ENCODE results near the gene AP1M2.
A peak's percentile ranks its signal among the peaks of the same experiment; 100 is the strongest.

AP1M2 gene

DNA sequence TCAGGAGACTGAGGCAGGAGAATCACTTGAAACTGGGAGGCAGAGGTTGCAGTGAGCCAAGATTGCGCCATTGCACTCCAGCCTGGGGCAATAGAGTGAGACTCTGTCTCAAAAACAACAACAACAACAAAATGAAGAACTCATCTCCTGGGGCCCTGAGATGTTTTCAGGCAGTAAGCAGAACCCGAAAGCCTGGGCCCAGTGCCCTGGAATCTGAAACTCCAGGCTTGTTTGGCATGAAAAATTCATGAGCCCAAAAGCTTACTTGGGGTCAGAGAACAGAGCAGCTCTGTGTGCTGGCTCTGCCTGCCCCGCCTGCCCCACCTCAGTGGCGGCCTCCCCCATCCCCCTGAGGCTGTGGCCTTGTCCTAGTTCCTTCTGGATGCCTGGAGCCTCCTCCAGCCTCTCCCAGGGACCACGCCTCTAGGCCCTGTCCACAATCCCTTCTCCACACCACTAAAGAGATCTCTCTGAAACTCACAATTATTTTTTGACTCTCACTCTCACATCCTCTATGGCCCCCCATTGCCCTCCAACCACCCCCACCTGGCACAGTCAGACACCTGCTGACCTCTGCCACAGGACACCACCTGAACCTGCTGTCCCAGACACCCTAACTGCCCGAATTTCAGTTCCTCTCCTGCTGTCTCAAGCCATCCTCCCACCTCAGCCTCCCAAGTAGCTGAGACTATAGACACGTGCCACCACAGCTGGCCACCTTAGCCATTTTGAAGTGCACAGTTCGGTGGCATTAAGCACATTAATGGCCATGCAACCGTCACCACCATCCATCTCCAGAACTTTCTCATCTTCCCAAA, 6.9 kb upstream of the AP1M2 start:
- TF ChIP-seq, protein P1, sequence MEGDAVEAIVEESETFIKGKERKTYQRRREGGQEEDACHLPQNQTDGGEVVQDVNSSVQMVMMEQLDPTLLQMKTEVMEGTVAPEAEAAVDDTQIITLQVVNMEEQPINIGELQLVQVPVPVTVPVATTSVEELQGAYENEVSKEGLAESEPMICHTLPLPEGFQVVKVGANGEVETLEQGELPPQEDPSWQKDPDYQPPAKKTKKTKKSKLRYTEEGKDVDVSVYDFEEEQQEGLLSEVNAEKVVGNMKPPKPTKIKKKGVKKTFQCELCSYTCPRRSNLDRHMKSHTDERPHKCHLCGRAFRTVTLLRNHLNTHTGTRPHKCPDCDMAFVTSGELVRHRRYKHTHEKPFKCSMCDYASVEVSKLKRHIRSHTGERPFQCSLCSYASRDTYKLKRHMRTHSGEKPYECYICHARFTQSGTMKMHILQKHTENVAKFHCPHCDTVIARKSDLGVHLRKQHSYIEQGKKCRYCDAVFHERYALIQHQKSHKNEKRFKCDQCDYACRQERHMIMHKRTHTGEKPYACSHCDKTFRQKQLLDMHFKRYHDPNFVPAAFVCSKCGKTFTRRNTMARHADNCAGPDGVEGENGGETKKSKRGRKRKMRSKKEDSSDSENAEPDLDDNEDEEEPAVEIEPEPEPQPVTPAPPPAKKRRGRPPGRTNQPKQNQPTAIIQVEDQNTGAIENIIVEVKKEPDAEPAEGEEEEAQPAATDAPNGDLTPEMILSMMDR (IDR thresholded peaks at IDR 0.05; ENCODE audit: extremely low read depth, missing control alignments) = no peak
- DNase-seq (ENCODE audit: low spot score) = no peak

DNA sequence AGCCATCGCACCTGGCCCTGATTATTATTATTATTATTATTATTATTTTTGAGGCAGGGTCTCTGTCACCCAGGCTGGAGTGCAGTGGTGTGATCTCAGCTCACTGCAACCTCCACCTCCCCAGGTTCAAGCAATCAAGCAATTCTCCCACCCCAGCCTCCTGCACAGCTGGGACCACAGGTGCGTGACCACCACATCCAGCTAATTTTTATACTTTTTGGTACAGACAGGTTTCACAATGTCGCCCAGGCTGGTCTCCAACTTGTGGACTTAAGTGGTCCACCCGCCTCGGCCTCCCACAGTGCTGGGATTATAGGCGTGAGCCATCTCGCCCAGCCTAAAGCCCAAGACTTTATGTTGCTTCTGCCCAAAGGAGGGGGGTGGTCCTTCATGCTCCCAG, 6.0 kb upstream of the AP1M2 start:
- TF ChIP-seq, protein P1 (IDR thresholded peaks at IDR 0.05; ENCODE audit: extremely low read depth, missing control alignments) = no peak
- DNase-seq (ENCODE audit: low spot score) = no peak

DNA sequence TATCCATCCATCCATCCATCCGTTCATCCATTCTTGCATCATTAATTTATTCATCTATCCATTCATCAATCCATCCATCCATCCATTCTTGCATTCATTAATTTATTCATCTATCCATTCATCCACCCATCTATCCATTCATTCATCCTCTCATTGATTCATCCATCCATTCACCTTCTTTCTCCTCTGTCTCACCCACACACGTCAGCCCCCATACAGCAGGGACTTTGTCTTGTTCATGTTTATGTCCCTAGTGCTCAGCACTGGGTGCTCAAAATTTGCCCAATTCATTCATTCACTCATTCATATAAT, 683 bp upstream of the AP1M2 start:
- TF ChIP-seq, protein P1 (IDR thresholded peaks at IDR 0.05; ENCODE audit: extremely low read depth, missing control alignments) = no peak
- DNase-seq (ENCODE audit: low spot score) = no peak

DNA sequence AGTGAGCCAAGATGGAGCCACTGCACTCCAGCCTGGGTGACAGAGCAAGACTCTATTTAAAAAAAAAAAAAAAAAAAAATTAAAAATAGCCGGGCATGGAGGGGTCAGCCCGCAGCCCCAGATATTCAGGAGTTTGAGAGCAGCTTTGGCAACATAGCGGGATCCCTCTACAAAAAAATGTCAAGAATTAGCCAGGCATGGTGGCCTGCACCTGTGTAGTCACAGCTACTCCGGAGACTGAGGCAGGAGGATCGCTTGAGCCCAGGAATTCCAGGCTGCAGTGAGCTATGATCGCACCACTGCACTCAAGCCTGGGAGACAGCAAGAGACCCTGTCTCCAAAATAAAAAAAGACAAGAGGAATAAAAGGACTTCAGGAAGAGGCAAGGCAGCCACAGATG, 716 bp downstream of the AP1M2 start:
- TF ChIP-seq, protein P1 (IDR thresholded peaks at IDR 0.05; ENCODE audit: extremely low read depth, missing control alignments) = no peak
- no peak for DNase-seq (ENCODE audit: low spot score)

DNA sequence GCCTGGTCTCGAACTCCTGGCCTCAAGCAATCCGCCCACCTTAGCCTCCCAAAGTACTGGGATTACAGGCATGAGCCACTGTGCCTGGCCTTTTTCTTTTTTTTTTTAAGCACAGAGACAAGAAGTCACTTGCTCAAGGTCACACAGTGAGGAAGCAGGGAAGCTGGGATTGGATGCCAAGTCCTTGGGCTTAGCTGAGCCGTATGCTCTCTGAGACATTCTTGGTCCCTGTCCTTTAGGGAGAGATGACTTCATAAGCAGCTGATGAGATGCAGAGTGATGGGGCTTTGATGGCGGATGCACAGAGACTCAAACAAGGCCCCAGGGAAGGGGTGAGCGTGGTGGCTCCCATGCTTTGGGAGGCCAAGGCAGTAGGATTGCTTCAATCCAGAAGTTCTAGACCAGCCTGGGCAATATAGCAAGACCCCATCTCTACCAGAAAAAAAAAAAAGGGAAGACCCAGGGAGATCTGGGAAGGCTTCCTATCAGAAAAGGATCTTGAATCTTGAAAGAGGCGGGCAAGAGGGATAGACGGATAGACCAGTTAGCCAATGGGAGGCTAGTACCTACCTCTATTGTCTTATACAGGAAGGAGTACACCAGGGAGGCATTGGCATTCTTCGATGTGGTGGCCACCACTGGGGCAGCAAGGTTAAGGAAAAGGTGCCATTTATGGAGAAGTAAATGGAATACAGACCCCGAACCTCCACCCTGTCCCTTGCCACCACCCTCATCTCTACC, 3.9 kb downstream of the AP1M2 start:
- DNase-seq (ENCODE audit: low spot score) = no peak
- TF ChIP-seq, protein P1 (IDR thresholded peaks at IDR 0.05; ENCODE audit: extremely low read depth, missing control alignments) = no peak

DNA sequence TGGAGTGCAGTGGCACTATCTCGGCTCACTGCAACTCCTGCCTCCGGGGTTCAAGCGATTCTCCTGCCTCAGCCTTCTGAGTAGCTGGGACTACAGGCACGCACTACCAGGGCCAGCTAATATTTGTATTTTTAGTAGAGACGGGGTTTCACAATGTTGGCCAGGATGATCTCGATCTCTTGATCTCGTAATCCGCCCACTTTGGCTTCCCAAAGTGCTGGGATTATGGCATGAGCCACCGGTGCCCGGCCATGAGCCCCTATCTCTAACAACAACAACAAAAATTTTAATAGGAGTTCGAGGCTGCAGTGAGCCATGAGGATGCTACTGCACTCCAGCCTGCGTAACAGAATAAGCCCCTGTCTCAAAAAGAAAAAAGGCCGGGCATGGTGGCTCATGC, 5.0 kb downstream of the AP1M2 start:
- TF ChIP-seq, protein P1 (IDR thresholded peaks at IDR 0.05; ENCODE audit: extremely low read depth, missing control alignments) = no peak
- DNase-seq (ENCODE audit: low spot score) = no peak

DNA sequence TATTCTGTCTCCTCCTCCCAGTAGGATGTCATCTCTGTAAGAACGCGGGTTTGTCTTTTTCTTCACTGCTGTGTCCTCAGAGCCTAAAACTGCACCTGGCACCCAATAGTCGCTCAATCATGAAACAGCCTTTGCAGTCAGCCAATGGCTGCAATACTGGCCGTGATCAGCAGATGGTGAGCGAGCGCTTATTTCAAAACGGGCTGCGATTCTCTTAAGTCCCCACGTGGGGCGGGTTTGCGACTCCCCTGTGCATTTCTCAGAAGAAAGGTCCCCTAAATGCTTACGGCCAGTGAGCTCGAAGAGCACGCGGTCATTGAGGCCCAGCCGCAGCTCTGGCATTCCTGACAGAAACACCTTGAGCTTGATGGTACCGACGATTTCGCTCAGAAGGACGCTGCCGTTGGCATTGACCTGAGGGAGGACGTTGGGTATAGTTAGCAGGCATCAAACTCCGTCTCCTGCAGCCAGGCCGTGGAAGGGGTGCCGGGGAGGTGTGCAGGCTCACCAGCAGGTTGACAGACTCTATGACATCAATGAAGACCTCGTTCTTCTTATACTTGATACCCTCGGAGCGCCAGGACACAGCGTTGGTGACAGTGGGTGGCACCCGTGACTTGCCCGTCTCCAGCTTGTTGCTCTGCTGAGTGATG, 6.0 kb downstream of the AP1M2 start:
- DNase-seq (ENCODE audit: low spot score) = peak; percentile 80
- TF ChIP-seq, protein P1 (IDR thresholded peaks at IDR 0.05; ENCODE audit: extremely low read depth, missing control alignments) = peak; percentile 99
